ENCODE results near the gene HOXD11.
A peak's percentile ranks its signal among the peaks of the same experiment; 100 is the strongest.

The HOXD11 gene

GRCh38 chr2:176136374-176137251 is 29.5 kb downstream of the HOXD11 start:
- no peak overlapping the region for H3K4me3 ChIP-seq (ENCODE audit: low read depth, low read length)
- DNase-seq (ENCODE audit: low read depth) = no peak
- no peak for TF ChIP-seq CTCF (IDR thresholded peaks at IDR 0.05; ENCODE audit: low read depth, low read length, missing control alignments)
- in situ Hi-C loops (cut with HindIII; ENCODE audit: low sequenced_read_pairs) = loop anchor here (10.0 kb wide), 1 partner anchor 498 kb away; no protein-coding TSS in a partner anchor

GRCh38 chr2:176137252-176137580 is 30.1 kb downstream of the HOXD11 start:
- TF ChIP-seq CTCF (IDR thresholded peaks at IDR 0.05; ENCODE audit: low read depth, low read length, missing control alignments) = no peak
- no peak for DNase-seq (ENCODE audit: low read depth)
- no peak overlapping the region for H3K4me3 ChIP-seq (ENCODE audit: low read depth, low read length)
- in situ Hi-C loops (cut with HindIII; ENCODE audit: low sequenced_read_pairs) = loop anchor here (10.0 kb wide), 1 partner anchor 498 kb away; no protein-coding TSS in a partner anchor

GRCh38 chr2:176137906-176138305 is 30.8 kb downstream of the HOXD11 start:
- DNase-seq (ENCODE audit: low read depth) = no peak
- no peak overlapping the region for H3K4me3 ChIP-seq (ENCODE audit: low read depth, low read length)
- TF ChIP-seq CTCF (IDR thresholded peaks at IDR 0.05; ENCODE audit: low read depth, low read length, missing control alignments) = no peak
- in situ Hi-C loops (cut with HindIII; ENCODE audit: low sequenced_read_pairs) = loop anchor here (10.0 kb wide), 1 partner anchor 497 kb away; no protein-coding TSS in a partner anchor

GRCh38 chr2:176138526-176138922 is 31.4 kb downstream of the HOXD11 start:
- H3K4me3 ChIP-seq (ENCODE audit: low read depth, low read length) = no peak overlapping the region
- TF ChIP-seq CTCF (IDR thresholded peaks at IDR 0.05; ENCODE audit: low read depth, low read length, missing control alignments) = no peak
- in situ Hi-C loops (cut with HindIII; ENCODE audit: low sequenced_read_pairs) = loop anchor here (10.0 kb wide), 1 partner anchor 496 kb away; no protein-coding TSS in a partner anchor
- no peak for DNase-seq (ENCODE audit: low read depth)

- no peak for DNase-seq (ENCODE audit: low read depth)
- TF ChIP-seq CTCF (IDR thresholded peaks at IDR 0.05; ENCODE audit: low read depth, low read length, missing control alignments) = no peak
- in situ Hi-C loops (cut with HindIII; ENCODE audit: low sequenced_read_pairs) = loop anchor here (10.0 kb wide), 1 partner anchor 496 kb away; no protein-coding TSS in a partner anchor
- H3K4me3 ChIP-seq (ENCODE audit: low read depth, low read length) = no peak overlapping the region
Measured at GRCh38 chr2:176138923-176139660, 32.0 kb downstream of the HOXD11 start.

- H3K4me3 ChIP-seq (ENCODE audit: low read depth, low read length) = peak overlapping the region; percentile 32
- in situ Hi-C loops (cut with HindIII; ENCODE audit: low sequenced_read_pairs) = loop anchor here (10.0 kb wide), 1 partner anchor 495 kb away; no protein-coding TSS in a partner anchor
- no peak for DNase-seq (ENCODE audit: low read depth)
- TF ChIP-seq CTCF (IDR thresholded peaks at IDR 0.05; ENCODE audit: low read depth, low read length, missing control alignments) = no peak
Measured at GRCh38 chr2:176139661-176140512, 32.8 kb downstream of the HOXD11 start.

Data from astrocyte of the cerebellum (primary cell).